Type B pancreatic cell (in vitro differentiated cells): ENCODE measurements around the gene PAPPA. TPM values are rescaled to one million over a fixed set of nuclear protein-coding genes. Genes with fewer than 3 reads are reported as not detected.
A peak's percentile ranks its signal among the peaks of the same experiment; 100 is the strongest.

Experiments
- DNase-seq: peaks from one replicate; pipeline ENCODE4 v3.0.0; 2021; ENCODE audit warnings: mixed read lengths; ENCODE audit not compliant: unreplicated experiment; ENCODE audit errors: extremely low spot score
- H3K27ac Mint-ChIP-seq: 2 replicates; pipeline ENCODE4 v1.8.0; 2021; ENCODE audit warnings: mild to moderate bottlenecking, mixed read lengths
- H3K27me3 Mint-ChIP-seq: 2 replicates; pipeline ENCODE4 v1.8.0; 2021; ENCODE audit warnings: mixed read lengths
- H3K36me3 Mint-ChIP-seq: 2 replicates; pipeline ENCODE4 v1.8.0; 2021; ENCODE audit warnings: mixed read lengths
- H3K4me1 Mint-ChIP-seq: one replicate; pipeline ENCODE4 v1.8.0; 2021; ENCODE audit warnings: mixed read lengths; ENCODE audit not compliant: unreplicated experiment
- H3K4me3 Mint-ChIP-seq: 2 replicates; pipeline ENCODE4 v1.8.0; 2021; ENCODE audit warnings: mild to moderate bottlenecking, mixed read lengths
- H3K9me3 Mint-ChIP-seq: 2 replicates; pipeline ENCODE4 v1.8.0; 2021; ENCODE audit warnings: mixed read lengths
- total RNA-seq: library from RNA; stranded (reverse); gene quantifications from 2 replicates; pipeline ENCODE4 v1.2.1, GENCODE V29; 2021; ENCODE audit warnings: low replicate concordance
- TF ChIP-seq, protein P1 (sequence below): fragments of 200-600 bp; sonication (generic); conservative IDR thresholded peaks from 2 replicates; pipeline ENCODE4 v1.5.0; 2021; ENCODE audit warnings: antibody characterized with exemption, mild to moderate bottlenecking

PAPPA gene
- total RNA-seq, 1 donor from 2014 or later, result 11.0 TPM

DNA sequence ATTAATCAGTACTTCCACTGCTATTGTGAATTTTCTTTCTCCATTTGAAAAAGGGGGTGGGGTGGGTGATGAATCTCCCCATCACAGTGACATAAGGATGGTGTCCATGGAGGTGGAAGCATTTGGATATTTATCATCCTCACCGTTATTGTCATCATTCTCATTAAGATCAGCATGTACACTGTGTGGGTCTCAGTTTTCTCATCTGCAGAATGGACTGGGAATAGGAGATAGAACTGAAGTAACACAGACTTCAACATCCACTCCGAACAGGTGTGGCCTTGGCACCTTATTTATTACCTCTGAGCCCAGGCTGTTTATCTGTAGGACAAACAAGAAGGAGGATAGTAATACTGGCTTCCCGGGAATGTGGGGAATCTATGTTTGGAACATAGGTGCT lies 165.9 kb downstream of the PAPPA start:
- H3K27me3 Mint-ChIP-seq, result peaks cover 13% of the 10 kb centered on the region
- TF ChIP-seq, protein P1, sequence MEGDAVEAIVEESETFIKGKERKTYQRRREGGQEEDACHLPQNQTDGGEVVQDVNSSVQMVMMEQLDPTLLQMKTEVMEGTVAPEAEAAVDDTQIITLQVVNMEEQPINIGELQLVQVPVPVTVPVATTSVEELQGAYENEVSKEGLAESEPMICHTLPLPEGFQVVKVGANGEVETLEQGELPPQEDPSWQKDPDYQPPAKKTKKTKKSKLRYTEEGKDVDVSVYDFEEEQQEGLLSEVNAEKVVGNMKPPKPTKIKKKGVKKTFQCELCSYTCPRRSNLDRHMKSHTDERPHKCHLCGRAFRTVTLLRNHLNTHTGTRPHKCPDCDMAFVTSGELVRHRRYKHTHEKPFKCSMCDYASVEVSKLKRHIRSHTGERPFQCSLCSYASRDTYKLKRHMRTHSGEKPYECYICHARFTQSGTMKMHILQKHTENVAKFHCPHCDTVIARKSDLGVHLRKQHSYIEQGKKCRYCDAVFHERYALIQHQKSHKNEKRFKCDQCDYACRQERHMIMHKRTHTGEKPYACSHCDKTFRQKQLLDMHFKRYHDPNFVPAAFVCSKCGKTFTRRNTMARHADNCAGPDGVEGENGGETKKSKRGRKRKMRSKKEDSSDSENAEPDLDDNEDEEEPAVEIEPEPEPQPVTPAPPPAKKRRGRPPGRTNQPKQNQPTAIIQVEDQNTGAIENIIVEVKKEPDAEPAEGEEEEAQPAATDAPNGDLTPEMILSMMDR, result no peak

DNA sequence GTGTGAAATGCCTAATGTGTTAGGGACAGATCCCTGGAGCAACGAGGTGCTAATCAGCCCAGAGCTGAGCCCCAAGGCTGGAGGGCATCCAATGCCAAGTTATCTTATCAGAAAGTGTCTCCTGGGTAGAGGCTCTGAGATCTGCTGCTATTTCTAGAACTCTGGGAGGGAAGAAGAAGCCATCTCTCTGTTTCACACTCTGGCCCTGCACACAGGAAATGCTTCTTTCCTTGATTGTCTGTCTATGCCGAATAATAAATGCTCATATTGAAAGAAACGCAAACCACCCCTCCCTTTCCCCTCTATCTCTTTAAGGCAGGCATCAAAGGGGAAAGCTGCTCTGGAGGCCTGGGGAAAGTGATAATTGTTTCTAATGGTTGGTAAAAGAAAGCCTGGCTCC lies 166.7 kb downstream of the PAPPA start:
- DNase-seq, result no peak
- Mint-ChIP-seq H3K27me3 (peaks cover 13% of the 10 kb centered on the region), H3K27ac (no peak overlapping the region), H3K4me3 (no peak overlapping the region), H3K4me1 (peaks cover 69% of the 10 kb centered on the region), H3K9me3 (no peaks in the 10 kb centered on the region), H3K36me3 (peaks cover 6% of the 10 kb centered on the region)
- TF ChIP-seq, protein P1, result no peak

More for the DNA sequence above, 165.9 kb downstream of the PAPPA start:
- no peak overlapping the region for H3K27ac Mint-ChIP-seq
- peaks cover 61% of the 10 kb centered on the region for H3K4me1 Mint-ChIP-seq
- DNase-seq, result no peak
- peaks cover 6% of the 10 kb centered on the region for H3K36me3 Mint-ChIP-seq
- no peaks in the 10 kb centered on the region for H3K9me3 Mint-ChIP-seq
- no peak overlapping the region for H3K4me3 Mint-ChIP-seq

DNA sequence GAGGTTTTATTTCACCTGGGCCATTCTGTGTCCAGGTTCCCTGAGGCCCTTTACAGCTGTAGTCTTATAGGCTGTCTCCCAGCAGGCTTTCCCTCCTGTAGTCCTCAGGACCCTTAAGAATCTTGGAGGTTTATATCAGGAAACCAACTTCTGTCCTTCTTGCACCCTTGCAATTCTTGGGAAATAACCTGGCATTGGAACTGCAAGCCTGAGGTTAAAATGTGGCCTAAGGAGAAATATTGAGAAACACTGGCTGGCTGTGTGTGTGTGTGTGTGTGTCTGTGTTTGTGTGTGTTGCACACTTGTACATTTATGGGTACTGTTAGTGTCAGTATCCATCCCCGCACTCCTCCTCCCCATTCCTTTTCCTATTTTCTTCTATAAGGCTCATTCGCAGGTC lies 168.9 kb downstream of the PAPPA start:
- DNase-seq, result no peak
- Mint-ChIP-seq H3K36me3 (no peaks in the 10 kb centered on the region), H3K27ac (peak overlapping the region; percentile 24), H3K4me1 (peaks cover 60% of the 10 kb centered on the region), H3K27me3 (peaks cover 7% of the 10 kb centered on the region), H3K4me3 (peak overlapping the region; percentile 40), H3K9me3 (no peaks in the 10 kb centered on the region)
- TF ChIP-seq, protein P1, result no peak

GRCh38 chr9:116323012-116323411 lies 169.4 kb downstream of the PAPPA start:
- H3K27me3 Mint-ChIP-seq, result peaks cover 6% of the 10 kb centered on the region
- H3K4me3 Mint-ChIP-seq, result peak overlapping the region; percentile 40
- DNase-seq, result no peak
- H3K9me3 Mint-ChIP-seq, result no peaks in the 10 kb centered on the region
- peaks cover 63% of the 10 kb centered on the region for H3K4me1 Mint-ChIP-seq
- H3K27ac Mint-ChIP-seq, result peak overlapping the region; percentile 24
- TF ChIP-seq, protein P1, result no peak
- no peaks in the 10 kb centered on the region for H3K36me3 Mint-ChIP-seq

DNA sequence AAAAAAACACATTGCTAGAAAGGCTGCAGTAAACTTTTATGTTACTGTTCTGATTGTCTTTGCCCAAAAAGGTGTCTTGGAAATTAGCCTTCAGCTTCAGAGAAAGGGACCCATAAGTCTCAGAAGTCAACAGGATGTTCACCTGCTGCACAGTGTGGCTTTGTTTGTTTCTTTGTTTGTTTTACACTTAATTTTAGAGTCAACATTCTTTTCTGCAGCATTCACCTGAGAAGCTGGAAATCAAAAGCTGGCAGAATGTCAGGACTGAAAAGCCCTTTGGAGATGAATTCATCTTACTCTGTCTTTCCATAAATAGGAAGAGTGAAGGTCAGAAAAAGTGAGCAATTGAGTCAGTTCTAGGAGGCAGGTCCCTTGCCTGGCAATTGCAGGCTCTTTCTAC lies 170.0 kb downstream of the PAPPA start:
- Mint-ChIP-seq H3K4me3 (no peak overlapping the region), H3K36me3 (no peaks in the 10 kb centered on the region), H3K27me3 (peaks cover 3% of the 10 kb centered on the region), H3K4me1 (peaks cover 62% of the 10 kb centered on the region), H3K27ac (peak overlapping the region; percentile 24), H3K9me3 (no peaks in the 10 kb centered on the region)
- DNase-seq, result no peak
- TF ChIP-seq, protein P1, result no peak

DNA sequence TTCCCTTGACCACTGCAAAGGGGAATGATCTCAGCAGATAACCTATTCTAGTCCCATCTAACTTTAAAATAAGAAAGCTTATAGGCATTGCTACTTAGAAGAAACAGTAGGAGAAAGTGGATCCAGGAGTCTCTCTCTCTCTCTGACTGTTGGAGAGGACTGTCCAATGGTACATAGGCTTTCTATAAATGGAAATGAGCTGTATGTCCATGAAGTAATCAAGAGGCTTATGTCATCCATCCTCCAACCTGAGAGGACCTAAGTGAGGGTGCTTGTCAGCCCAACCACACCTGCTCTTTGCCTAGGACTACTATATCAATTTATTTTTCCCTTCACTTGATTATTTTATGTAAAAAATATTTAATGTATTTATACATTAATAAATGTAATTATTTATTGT lies 172.3 kb downstream of the PAPPA start:
- Mint-ChIP-seq H3K27ac (no peak overlapping the region), H3K4me1 (peaks cover 46% of the 10 kb centered on the region), H3K9me3 (no peaks in the 10 kb centered on the region), H3K27me3 (peaks cover 3% of the 10 kb centered on the region), H3K4me3 (no peak overlapping the region), H3K36me3 (no peaks in the 10 kb centered on the region)
- TF ChIP-seq, protein P1, result no peak
- no peak for DNase-seq
